PC-3 (cell line): Measurements from ENCODE around the gene NRG3.

ENCODE experiments used
- EZH2phosphoT487 ChIP-seq: fragments of 300-600 bp; sonication (generic); IDR thresholded peaks from 2 replicates; pipeline ENCODE4 v1.6.1; 2018; ENCODE audit warnings: mild to moderate bottlenecking, antibody characterized with exemption, low read length, borderline replicate concordance
- TF ChIP-seq, protein P1 (sequence below): fragments of 300-600 bp; sonication (generic); conservative IDR thresholded peaks from 2 replicates; pipeline ENCODE4 v1.5.1; 2017; ENCODE audit warnings: antibody characterized with exemption, low read depth, mild to moderate bottlenecking, low read length

DNA sequence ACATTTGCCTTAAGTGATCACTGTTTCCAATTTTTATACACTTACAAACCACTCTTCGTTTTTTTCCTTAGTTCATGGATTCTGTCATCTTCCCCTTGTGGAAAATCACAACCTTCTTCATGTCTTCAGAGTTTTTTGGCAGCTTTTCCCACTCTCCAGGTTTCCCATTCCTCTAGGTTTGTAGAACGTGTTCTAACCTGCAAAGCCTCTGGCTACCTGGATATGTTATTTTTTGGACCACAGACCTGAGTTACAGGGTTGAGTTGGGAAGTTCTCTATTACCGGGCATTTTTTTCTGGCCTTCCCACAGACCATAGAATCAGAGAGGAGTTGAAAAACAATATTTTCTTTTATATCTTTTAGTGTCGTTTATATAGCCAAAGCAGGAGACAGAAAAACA lies 30.2 kb downstream of the NRG3 start:
- TF ChIP-seq, protein P1, sequence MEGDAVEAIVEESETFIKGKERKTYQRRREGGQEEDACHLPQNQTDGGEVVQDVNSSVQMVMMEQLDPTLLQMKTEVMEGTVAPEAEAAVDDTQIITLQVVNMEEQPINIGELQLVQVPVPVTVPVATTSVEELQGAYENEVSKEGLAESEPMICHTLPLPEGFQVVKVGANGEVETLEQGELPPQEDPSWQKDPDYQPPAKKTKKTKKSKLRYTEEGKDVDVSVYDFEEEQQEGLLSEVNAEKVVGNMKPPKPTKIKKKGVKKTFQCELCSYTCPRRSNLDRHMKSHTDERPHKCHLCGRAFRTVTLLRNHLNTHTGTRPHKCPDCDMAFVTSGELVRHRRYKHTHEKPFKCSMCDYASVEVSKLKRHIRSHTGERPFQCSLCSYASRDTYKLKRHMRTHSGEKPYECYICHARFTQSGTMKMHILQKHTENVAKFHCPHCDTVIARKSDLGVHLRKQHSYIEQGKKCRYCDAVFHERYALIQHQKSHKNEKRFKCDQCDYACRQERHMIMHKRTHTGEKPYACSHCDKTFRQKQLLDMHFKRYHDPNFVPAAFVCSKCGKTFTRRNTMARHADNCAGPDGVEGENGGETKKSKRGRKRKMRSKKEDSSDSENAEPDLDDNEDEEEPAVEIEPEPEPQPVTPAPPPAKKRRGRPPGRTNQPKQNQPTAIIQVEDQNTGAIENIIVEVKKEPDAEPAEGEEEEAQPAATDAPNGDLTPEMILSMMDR, result no peak
- no peak for TF ChIP-seq EZH2phosphoT487
